DMS114 treated with DMSO at 0.1 percent for 48 hours (cell line): Measurements from ENCODE around the gene GLI3.

Experiments used
- DNase-seq: peaks from one replicate; lab custom pipeline; 2025; ENCODE audit not compliant: unreplicated experiment; lab: John Stamatoyannopoulos, UW

The GLI3 gene

DNA sequence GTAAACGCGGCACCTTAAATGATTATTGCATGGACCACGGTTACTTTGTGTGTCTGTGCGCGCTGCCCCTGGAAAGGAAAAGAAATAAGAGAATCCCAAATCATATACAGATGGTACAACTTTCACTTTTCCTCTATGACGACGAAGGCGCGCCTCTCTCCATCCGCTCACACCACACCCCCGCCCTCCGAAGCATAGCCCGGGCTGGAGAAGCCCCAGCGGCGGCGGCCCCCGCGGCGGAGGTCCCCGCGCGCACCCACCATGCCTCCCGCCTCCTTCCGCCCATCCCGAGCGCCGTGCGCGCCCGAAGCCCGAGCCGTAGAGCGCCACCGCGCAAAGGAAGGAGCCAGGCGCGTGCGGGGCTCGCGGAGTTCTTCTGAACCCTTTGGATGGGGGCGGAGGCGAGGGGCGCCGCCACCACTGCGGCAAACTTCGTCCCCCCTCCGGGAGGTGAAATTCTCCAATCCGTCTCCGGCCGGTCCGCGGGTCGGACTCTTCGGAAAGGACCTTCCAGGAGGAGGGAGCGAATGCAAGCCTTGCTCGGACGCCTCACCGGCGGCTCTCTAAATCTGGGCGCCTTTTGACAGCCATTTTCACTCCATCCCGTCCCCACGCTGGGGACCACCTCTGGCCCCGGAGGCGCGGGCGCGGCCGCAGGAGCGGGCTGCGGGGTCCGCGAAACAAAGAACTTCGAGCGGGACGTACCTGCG lies 588 bp downstream of the GLI3 start:
- peak; percentile 31 for DNase-seq

- DNase-seq = no peak
These were observed 1.3 kb downstream of the GLI3 start for GRCh38 chr7:42235741-42236161.

DNA sequence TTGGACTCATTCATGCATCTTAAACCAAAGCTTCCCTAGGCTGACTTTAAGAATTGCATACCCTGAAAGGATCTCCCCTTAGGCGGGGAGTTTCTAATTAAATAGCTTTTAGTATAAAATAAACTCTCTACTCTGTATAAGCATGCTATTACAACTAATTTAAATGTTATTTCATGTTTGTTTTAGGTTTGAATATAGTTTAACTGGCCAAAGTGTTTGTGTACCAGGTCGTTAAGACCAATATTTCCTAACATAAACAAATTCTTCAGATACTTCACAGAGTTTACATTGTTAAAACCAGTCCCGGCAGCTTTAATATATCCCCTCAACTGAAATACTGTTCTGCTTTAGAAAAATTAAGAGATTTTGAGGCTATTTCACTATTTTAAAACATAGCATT lies 2.3 kb downstream of the GLI3 start:
- DNase-seq = no peak

DNA sequence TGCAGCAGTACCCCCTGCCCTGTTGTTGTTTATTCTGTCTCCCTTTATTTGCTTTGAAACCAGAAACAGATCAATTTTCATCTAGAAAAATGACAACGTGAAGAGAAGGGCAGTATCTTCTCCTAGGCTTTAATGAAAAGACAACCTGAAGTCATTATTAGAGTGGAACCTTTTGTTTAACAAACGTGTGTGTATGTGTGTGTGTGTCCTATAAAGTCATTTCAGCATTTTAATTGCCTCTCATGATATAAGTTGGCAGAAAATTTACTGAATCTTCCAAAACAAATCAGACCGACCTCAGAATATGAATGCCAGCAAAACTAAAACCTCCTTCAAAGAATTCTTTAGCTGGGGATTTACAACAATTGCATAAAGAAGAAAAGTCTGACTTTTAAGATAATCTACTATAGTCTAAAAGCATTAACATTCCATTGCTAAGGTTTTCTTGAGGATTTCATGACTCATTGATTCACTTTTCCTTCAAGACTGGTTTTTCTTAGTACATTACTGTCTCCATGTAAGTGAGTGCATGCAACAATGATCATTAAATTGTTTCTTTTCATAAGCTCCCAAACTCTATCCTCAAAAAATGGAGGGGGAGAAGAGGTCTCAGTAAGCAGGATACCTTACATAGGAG lies 3.2 kb downstream of the GLI3 start:
- no peak for DNase-seq

- no peak for DNase-seq
These were observed 3.8 kb downstream of the GLI3 start for GRCh38 chr7:42233171-42233570.

DNA sequence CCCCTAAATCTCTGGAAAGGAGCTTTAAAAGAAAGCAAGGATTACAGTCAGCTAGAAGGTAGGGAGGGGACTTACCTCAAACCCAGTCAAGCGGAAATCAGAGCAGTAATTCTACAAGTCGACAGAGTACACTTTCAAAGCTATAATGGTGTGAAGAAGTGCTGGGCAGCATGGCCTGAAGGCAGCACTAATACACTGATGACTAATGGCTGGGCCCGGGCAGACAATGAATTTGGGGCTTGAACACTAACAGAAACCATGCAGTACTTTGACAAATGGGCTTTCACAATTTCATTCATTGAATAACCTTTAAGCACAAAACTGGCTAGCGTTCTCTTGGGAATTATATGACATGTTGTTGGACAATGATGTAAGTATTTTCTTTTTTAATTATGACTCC lies 4.7 kb downstream of the GLI3 start:
- no peak for DNase-seq

DNA sequence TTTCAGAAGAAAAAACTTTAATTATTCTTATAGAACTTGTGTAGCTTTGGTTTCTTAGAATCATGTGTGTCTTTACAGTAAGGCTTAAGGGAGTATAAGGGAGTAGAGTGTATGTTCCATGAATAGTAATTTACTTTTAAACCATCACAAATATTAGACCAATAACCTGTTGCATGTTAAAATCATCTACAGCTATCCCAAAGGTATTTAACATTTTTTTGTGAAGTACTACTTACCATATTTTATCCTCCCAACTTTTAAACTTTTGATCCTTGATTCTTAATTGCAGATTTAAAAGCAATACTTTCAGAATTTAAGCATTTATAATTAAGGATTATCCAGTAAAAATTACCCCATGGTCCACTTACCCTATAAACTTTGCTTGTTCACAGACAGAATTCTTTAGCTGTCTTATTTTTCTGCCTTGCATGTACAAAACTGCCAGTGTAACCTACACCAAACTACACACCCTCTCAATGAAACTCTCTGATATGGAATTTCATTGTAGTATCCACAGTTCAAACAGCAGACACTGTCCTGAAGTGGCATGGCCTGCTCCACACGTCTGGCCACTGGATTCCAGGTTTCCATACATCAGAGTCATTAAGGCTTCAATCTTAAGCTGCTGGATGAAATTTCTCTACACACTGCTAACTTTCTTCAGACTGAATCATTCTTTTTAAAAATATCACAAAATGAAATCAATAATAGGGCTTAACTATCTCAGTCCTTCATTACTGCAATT lies 5.8 kb downstream of the GLI3 start:
- DNase-seq = no peak

GRCh38 chr7:42227936-42228591 lies 8.9 kb downstream of the GLI3 start:
- no peak for DNase-seq

DNA sequence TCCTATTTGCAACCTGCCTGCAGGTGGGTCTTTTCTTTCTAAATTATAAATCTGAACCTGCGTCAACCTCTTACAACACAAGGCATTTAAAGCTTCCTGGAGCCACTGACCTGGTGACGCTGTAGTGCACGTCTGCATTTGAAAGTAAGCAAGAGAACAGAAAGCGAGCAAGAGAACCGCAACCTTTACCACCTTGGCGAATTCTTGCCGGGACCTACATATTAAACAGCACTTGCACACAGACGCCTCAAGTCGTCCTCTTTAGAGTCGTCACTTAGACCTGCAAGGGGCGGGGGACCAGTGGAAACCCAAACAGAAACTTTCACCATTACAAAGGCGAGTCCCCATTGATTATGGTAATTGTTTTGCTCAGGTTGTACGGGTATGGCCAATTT lies 9.5 kb downstream of the GLI3 start:
- DNase-seq = no peak

- DNase-seq = no peak
These were observed 10.0 kb downstream of the GLI3 start for GRCh38 chr7:42227021-42227420.

DNA sequence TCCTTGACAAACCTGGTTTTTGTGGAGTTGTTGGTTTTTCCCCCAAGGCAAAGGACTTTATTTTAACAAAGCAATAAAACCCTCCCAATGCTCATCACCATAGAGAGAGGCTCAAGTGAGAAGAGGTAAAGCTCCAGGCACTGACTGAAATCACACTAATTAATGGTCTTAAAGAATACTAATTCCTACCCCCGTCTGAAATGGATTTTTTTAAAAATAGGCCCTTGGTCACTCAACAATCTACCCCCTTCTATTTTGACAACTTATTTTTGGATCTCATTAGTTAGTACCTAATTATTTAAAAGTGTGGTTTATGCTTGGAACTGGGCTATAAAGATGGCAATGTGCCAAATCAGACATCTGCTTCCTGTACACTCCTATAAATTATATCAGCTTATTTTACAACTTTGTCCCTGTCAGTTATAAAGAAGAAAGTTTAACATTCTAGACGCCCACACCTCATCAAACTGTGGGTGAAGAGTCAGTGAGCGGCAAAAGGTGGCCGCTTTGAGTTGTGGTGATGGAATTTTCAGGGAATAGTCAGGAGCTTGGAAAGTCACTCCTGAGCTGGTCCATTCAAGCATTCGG lies 10.6 kb downstream of the GLI3 start:
- DNase-seq = no peak

- DNase-seq = no peak
These were observed 12.5 kb downstream of the GLI3 start for GRCh38 chr7:42224391-42225003.

DNA sequence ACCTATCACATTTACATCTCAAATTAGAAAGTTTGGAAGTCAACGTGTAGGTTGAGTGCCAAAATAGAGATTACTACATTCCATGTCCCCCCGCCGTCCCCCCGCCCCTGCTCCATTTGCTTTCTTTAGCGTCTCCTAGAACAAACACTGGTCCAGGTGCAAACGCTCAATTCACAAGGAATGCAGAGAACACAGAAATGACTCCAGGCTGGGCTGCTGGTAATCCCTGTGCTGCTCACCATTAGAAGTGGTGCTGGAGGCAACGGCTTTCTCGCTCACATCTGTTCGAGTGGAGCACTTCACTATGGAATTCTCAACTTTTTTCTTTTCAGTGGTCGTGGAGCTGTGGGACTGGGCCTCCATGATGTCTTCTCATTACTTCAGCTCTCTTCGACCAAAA lies 14.1 kb downstream of the GLI3 start:
- DNase-seq = no peak

DNA sequence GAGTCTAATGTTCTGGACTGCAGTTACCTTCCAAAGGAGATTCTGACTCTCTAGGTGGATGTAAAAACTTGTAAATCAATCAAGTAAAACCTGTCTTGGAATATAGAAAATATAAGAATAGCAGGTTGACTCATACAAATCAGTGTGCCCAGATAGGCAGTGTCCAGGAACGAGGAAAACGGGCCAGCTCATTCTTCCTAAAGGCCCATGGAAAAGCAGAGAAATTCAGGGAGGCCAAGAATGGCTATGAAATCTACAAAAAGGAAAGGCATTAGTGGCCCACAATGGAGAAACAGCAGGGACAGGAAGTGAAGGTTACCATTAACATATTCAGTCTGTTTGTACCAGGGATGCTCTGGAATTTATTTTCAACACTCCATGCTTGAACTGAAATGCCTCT lies 14.9 kb downstream of the GLI3 start:
- no peak for DNase-seq

DNA sequence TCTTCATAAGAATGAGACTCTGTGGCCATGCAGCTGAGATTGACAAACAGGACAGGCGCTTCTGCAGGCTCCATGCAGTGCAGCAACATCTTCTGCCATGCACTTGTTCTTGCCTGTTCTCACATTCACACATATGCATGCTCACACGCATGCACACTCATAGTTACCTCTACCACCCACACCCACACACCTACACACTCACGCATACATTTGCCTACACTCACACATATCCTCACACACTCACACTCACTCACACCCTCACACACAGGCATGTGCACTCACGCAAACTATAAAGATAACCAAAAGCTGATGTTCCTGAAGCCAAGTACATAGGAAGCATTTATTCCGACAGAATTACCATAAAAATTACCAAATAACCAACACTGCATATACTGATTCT lies 15.7 kb downstream of the GLI3 start:
- DNase-seq = no peak

GRCh38 chr7:42219447-42219846 lies 17.6 kb downstream of the GLI3 start:
- no peak for DNase-seq

DNA sequence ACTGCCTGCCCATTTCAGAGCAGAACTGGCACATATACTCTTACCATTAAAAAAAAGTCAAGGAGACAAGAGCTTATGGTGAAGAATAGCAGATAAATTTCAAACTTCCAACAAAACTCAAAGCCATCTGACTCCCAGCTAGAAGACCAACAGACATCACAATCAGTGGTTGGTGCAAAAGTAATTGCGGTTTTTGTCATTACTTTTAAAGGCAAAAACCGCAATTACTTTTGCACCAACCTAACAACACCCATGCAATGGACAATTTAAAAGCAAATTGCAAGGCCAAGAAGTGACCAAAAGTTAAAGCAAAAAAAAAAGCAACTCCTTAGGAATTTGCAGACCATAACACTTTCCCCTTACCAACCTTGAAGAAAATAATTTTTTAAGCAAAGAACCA lies 18.8 kb downstream of the GLI3 start:
- no peak for DNase-seq

GRCh38 chr7:42217548-42217947 lies 19.5 kb downstream of the GLI3 start:
- no peak for DNase-seq

DNA sequence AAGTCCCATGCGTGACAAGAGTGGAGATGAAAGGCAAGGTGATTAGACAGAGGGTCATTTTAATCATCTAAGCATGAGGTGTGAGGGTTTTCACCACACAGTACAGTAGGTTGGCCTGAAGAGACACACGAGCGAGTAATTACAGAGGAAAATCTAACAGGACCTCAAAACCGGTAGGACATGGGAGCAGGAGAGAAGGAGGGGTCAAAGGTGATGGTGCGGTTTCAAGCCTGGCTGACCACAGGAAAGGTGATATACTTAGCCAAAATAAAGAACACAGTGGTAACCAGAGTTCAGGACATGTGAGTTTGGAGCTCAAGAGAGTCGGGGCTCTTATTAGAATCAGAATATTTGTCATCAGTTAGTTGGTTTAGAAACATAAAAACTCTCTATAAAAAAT lies 20.0 kb downstream of the GLI3 start:
- DNase-seq = no peak

- no peak for DNase-seq
These were observed 22.8 kb downstream of the GLI3 start for GRCh38 chr7:42214060-42214679.

GRCh38 chr7:42213093-42213492 lies 23.9 kb downstream of the GLI3 start:
- DNase-seq = no peak
